ENCODE measurements around the gene DUSP22.
"Not testable (repeated sequence)": the region's sequence is repeated elsewhere in the genome, so short reads cannot be mapped to it uniquely, and the experiment has no call there.

DUSP22 gene

DNA sequence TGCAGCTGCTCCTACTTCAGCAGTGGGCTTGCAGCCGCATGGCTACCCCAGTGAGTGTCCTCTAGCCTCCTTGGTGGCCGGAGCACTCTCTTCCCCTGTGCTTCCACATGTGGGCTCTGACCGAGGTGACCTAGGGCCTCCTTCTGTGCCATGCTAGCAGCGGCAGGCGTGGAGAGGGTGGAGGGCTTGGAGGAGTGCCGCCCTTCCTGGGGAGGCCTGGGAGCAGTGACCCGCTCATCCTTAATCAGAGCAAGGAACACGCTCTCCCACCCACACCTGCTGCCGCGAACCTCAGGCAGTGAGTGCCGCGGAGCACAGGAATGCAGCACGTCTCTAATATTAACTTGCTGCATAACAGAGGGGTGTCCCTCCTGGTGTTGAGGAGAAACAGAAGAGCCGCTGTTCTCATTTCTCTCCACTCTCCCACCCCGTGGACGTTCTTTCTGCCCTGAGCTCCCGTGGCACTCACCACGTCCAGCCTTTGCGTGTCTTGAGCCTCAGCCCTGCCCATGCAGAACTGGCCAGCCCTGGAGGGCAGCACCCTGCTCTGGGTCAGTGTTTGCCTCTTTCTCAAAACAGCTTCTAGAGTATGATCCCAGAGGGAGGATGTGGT is 31.9 kb downstream of the DUSP22 start:
- no peak for DNase-seq
- no peak for ATAC-seq

DNA sequence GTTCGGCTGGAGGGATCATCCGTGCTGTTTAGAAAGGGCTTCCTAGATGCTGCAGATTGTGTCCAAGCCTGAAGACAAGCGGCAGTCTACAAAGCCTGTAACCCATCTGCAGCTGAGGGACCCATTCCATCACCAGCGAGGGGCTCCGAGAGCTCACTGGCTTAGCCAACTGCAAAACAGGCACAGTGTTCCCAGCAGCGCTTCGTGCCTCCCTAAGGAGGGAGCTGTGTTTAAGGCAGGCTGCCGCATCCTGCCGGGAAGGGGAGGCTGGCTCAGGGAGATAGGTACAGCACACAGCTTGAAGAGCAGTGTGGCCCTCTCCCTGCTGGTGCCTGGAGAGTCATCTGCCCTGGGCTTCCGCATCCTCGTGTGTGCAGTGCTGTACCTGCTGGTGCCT is 32.4 kb downstream of the DUSP22 start:
- DNase-seq (no peak), ATAC-seq (no peak)

DNA sequence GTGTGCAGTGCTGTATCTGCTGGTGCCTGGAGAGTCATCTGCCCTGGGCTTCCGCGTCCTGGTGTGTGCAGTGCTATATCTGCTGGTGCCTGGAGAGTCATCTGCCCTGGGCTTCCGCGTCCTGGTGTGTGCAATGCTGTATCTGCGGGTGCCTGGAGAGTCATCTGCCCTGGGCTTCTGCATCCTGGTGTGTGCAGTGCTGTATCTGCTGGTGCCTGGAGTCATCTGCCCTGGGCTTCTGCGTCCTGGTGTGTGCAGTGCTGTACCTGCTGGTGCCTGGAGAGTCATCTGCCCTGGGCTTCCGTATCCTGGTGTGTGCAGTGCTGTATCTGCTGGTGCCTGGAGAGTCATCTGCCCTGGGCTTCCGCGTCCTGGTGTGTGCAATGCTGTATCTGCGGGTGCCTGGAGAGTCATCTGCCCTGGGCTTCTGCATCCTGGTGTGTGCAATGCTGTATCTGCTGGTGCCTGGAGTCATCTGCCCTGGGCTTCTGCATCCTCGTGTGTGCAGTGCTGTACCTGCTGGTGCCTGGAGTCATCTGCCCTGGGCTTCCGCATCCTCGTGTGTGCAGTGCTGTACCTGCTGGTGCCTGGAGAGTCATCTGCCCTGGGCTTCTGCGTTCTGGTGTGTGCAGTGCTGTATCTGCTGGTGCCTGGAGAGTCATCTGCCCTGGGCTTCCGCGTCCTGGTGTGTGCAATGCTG is 33.0 kb downstream of the DUSP22 start:
- ATAC-seq, DNase-seq: not testable (repeated sequence)

DNA sequence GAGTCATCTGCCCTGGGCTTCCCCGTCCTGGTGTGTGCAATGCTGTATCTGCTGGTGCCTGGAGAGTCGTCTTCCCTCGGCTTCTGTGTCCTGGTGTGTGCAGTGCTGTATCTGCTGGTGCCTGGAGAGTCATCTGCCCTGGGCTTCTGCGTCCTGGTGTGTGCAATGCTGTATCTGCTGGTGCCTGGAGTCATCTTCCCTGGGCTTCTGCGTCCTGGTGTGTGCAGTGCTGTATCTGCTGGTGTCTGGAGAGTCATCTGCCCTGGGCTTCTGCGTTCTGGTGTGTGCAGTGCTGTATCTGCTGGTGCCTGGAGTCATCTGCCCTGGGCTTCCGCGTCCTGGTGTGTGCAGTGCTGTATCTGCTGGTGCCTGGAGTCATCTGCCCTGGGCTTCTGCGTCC is 33.8 kb downstream of the DUSP22 start:
- not testable (repeated sequence) for ATAC-seq, DNase-seq

DNA sequence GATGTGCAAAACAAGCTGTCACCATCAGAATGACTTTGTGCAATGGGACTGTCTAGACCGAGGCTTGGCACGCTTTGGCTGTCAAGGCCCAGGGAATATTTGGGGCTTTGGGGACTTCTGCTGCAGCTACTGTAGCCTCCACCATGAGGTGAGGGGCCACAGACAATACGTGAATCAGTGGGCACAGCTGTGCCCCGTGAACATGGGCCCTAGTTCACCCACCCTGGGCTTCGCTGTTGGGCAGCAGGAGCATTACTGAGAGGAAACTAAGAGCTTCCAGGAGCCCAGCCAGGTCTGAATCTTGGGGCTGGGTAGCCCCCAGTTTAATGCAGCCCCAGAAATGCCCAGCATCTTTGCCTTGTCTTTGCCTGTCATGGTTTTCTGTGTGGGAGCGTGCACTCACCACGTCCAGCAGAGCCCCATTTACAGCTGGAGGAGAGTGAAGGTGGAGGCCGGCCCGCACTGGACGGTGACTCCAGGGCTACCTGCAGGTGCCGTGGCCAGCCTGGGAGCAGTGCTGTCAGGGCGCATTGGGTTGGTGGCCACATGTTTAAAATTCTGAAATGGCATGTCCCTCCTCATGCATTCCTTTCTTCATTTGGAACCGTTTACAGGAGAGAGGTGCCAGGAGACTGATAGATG is 34.7 kb downstream of the DUSP22 start:
- DNase-seq (no peak), ATAC-seq (no peak)

DNA sequence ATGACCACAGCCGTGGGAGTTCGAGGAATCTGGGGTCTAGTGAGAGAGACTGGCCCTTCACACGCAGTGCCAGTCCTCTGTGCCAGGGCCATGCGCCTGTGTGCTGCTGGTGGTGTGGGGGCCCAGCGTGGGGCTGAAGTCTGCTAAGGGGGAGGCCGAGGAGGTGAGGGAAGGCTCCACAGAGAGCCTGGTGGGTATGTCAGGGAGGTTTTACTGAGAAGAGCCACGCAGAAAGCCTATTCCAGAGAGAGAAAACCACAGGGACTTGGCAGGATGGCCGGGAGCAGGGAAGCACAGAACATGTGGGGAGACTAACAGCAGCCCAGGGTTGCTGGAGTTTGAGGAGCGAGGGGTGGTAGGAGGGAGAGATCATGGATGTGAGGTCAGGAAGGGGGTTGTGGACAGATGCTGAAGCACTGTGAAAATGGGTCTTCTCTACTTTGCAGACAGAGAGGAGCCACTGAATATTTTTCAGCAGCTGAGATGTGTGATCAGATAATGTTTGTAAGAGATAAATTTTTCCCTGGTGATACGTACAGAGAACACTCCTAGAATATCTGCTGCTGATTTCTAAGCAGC is 35.3 kb downstream of the DUSP22 start:
- DNase-seq (no peak), ATAC-seq (no peak)

DNA sequence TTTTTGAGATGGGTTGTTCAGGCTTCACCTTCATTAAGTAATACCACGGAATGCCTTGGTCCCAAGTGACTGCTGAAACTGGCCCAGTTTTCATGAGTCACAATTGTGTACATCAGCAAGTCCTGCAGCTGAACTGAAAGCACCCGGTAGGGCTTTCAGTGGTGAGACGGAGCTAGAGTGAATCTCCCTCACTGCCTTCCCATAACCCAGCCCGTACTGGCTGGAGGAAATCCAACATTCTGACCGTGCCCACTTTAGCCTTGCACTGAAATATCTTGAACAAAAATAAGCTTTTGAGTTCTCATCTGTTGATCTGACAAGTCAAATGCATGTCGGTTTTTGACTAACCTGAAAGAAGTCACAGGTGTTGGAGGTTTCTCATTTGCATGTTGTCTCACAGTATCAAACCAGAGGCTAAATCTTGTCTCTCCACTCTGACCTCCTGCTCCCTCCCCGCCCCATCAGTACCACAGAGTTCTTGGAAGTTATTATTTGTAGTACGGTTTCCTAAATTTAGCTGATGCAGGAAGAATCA is 35.9 kb downstream of the DUSP22 start:
- ATAC-seq = peak; percentile 75
- DNase-seq = no peak

DNA sequence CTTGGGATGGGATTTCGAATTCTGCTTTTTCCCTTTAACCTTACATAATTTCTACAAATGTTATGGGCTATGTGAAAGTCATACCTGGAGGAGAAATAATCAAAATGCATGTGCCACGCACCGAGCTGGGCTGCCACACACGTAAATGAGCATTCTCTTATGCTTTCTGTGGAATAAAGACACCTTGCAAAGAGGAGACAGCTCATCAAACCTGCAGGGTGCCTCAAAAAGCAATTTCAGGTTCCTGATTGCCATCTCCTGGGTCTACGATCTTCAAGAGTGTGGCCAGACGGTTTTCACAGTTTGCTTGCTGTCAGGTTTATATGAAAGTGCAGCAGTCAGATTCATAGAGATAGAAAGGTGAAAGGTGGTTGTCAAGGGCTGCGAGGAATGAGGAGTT is 36.6 kb downstream of the DUSP22 start:
- ATAC-seq = no peak
- DNase-seq = no peak

DNA sequence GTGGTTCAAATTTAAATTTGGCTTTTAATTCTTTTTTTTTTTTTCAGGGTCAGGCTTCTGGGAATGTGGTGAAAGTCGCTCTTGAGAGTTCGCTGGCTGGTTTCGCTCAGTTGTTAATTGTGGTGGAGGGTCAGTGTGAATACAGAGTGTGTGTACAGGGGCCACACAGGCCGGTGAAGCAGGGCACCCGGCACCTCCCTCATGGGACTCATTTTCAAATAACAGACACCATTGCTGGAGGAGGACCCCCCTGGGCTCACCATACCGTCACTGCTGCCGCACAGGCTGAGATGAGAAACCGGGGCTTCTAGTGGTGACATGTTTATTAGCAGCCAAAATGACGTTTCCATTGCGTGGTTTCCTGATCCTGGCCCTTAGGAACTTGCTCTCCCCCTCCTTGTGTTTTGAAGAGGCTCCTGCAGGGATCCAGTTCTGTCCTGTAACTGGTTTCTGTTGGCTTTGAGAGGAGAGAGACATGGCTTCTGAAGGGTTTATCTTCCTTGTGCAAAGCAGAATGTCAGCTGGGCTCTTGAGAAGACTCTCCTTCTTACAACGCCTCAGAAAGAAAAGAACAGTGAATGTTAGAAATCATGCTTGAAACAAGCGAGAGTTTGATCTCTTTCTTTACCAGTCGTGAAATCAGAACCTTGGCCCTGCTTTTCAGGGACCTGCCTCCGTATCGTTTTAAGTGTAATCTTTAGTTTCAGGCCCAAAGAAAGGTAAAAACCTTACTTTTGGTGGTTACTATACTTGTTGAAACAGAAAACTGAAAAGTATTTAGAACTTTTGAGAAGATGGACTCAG is 37.8 kb downstream of the DUSP22 start:
- DNase-seq (no peak), ATAC-seq (no peak)

DNA sequence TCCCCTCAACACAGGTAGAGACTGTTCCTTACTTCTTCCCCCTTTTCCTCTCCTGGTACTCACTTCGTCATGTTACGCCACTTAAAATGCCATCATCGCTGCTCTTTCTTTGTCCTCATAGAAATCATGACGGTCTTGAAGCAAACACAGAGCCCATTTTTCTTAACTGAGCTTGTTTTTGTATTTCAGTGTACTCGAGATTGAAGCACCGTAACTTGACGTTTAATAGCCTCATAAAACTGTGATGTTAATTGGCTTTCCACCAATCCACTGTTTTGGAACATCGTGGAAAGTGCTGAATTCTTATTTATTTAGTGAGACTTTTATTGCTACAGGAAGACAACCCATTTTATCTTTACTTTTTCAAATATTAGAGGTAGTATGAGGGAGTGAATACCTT is 38.7 kb downstream of the DUSP22 start:
- DNase-seq (no peak), ATAC-seq (no peak)

DNA sequence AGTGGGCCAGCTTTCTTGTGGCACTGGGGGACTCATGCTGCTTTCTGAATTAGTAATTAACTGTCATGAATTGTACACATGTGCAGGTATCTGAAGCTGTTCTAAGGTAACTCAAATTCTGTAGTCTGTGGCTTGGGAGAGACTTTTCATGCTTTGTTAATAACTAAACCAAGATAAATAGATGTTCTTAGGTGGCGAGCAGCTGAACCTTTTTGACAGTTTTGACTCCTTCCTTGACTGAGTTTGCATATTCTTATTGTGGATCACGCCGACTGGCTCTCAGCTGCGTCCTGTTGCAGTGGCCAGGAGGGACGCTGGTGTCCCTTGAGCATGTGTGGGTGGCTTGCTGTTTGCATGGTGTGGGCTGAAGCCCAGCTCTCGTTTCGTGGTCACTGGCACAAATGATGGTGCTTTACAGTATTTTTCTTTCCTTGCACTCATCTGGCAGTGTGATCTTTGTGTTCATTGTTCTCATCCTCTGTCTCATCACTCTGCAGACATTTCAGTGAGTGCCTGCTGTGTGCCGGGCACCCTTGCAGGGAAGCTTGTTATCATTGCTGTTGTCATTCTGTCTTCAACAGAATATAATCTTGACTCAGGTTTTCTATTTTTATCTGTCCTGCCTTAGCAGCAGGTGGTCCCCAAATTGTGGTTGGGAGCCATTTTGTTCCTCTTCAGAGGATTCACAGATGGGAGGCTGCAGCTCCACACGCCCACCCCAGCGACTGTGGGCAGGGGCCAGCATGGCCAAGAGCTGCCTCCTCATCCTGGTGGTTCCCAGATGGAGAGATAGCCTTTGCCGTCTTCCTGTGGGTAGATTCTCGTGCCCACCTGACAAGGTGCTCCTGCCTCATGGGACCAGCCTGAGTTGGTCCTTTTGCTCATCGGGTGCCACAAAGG is 39.6 kb downstream of the DUSP22 start:
- DNase-seq (no peak), ATAC-seq (no peak)

DNA sequence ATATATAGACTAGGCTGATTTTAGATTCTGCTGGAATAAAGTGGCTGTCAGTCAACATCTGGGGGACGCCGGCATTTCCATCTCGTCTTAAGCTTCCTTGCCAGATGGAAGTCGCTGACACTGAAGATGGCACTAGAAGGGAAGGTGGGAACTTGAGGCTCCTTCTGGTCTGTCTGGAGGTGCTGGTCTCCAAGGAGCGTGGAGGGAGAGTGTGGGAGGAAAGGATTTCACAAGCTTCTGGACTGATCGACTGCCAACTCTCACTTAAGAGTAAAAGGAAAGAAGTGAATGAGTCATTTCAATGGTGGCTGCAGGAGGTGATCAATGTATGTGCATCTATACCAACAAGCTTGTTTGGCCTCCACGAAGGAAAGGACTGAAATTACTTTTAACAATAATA is 40.4 kb downstream of the DUSP22 start:
- ATAC-seq (no peak), DNase-seq (no peak)

DNA sequence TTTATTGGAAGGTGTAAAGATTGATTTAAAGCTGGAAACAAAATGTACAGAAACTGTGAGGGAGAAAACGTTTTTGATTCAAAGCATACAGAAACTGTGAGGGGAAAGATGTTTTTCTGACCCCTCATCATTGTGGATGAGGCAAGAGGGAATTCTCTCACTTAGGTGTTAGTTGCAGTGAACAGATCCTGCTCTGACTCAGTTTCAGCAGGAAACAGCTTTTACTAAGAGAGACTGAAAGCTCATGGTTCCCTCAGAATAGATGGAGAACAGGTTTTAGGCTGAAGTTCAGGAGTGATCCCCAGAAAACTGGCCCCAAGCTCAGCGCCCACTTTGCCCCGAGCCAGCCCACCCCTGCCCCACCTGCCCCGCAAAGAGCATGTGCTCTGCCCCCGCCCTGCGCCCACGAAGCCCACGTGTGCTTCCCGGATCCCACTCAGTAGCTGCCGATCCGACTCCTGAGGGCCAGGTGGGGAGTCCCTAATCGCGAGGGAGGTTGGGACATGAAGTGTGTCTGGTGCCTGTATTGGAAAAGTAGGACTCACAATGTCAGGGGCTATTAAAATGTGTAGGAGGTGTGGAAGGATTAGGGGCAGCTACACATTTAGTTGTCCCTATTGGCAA is 41.2 kb downstream of the DUSP22 start:
- DNase-seq (no peak), ATAC-seq (no peak)

DNA sequence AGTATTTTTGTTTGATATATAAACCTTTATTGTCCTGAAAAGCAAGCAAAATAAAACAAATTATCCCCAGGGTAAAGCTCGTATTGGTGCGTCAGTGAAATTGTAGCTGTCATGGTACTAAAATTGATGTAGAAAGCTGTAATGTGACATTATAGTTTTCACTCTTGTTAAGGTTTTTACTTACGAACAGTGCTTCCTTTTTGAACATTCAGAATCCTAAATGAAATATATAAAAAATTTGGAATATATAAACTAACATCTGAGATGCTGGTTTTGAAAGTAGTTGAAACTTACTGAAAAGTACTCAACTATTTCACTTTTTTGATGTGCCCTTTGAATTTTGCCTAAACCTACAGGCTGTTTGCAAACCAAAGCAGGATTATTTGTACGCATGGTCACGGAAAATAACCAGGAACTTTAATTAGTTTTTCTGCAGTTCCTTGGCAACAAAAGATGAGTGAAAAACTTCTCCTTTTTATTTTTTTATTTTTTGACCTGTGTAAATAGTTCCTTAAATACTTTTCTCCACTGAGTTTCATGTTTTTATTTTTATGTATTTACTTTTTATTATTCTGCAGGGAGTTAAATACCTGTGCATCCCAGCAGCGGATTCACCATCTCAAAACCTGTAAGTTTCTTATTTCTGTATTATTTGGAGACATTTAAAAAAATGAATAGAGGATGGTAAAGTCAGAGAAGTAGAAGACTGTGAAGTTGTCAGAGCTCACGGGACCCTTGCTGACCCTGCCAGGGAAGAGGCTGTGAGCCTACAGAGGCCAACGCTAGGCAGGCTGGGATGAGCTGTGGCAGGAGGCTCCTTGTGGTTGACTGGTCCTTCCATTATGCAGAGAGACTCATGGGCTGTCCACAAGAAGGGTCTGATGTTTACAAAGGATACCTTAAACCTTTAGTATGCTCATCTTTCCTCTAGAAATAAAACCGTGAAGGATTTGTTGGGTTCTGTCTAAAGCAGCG is 42.5 kb downstream of the DUSP22 start:
- DNase-seq = no peak
- no peak for ATAC-seq

DNA sequence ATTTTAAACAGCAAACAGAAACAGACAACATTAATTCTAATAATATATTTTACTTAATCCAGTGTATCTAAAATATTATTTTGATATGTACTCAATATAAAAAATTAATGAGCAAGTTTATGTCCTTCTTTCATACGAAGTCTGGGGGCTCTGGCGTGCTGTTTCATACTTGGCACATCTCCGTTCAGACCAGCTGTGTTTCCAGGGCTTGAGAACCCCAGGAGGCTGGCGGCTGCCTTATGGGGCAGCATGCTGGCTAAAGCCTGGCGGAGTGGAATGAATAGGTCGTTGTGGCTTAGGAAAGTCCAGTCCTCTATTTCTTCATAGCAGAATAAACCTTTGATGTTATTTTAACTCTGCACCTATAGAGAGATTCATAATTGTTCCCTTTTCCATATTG is 43.3 kb downstream of the DUSP22 start:
- ATAC-seq (no peak), DNase-seq (no peak)

DNA sequence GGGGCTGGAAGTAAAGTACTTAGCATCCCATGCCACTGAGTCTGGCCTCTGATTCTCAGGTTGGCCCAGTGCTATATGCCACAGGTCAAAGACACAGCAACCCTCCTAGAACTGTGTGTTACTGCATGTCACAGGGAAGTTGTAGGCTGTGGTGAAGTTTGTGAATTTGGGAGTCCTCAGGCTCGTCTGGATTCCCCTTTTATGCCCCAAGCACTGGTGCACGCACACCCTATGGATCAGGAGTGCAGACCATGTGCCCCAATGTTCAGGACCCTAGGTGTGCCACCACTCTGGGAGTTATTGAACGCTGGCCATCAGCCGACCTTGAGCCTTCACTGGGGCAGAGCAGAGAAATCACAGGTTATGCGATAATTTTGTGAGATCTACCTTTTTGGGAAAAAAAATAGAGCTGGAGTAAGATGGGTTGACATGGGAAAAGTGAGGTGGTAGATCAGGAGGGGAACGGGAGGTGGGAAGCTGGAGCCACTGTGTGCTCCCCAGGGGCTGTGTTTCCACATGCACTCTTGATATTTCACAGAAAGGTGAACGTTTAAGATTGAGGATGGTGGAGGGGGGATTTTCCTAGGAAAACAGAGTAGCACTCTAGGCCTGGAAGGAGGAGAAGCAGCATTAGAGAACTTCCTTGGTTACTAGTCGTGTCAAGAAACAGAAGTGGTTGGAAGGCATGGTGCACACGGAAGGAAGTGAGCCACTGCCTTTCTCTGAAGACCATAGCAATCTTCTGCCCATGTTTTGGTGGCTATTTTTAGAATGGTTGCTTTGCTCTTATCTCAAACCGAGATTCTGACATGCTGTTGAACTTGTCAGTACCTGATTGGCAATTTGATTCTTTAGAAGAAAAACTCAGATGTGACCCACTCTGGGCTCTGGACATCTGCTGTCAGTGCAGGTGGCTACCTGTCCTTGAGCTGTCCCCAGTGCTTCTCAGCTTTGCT is 44.1 kb downstream of the DUSP22 start:
- ATAC-seq (no peak), DNase-seq (no peak)

DNA sequence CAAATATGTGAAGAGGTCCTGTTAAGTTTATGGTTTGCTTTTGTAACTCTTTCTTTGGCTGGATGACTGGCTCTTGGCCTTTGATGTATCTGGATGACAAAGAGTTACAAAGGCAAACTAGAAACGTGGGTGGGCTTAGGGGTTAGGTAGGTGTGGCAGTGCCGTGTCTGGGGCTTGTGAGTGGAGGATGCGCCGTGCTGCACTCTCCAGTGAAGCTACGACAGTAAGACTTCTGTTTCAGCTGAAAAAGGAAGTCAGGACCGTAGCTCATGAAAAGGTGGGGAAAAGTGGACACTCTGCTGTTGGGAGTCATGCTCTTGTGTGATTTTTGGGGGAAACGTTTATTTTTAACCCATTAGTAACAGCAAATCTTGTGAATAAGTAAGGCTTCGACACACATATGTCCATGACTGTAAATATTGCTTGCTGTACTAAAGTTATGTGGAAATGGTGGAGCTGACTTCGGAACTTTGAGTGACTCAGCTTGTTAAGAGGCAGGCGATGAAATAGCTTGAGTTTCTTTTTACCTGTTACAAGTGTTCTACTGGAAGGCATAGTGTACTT is 45.6 kb downstream of the DUSP22 start:
- DNase-seq (peak; percentile 44), ATAC-seq (peak; percentile 67)

DNA sequence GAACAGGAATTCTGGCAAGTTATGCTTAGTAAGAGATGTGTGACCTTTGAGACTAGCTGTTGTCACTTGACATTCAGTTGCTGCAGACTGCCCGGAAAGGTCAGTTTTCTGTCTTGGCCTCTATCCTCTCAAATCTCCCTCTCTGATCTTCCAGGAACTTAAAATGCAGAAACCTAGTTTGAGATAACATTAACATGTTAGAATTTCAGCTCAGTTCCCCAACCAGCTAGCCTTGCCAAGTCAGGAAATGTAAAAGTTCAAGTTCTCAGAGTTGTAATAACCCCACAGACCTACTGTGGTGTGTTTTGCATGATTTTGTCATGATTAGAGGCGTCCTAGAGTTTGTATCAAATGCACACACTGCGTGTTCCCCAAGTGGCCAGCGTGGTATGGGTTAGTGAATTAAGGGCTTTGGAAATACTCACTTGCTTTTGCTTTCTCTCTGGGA is 46.6 kb downstream of the DUSP22 start:
- DNase-seq = no peak
- ATAC-seq = peak; percentile 51
